Mesenteric fat pad (tissue), 1 donor: ENCODE measurements around the gene HTT. TPM values are rescaled to one million over a fixed set of nuclear protein-coding genes. Genes with fewer than 3 reads are reported as not detected.

ENCODE experiments used
- DNase-seq: peaks from one replicate; pipeline ENCODE4 v3.0.0-alpha.2; 2020; ENCODE audit warnings: low spot score
- total RNA-seq: library from RNA; stranded (reverse); fragmentation: NEBNext Ultra II Directional; extraction: Animal tissue kit (Norgen Biotek cat#: 25700); gene quantifications from one replicate; pipeline ENCODE4 v1.2.1, GENCODE V29; 2021
- donor health status: DM: yes; HTN: yes; CAD: no.

The HTT gene
- total RNA-seq, 1 donor from 2014 or later, result 56.5 TPM

- no peak for DNase-seq
Measured at GRCh38 chr4:3233391-3234071, 159.1 kb downstream of the HTT start.

GRCh38 chr4:3234171-3235029 is 159.9 kb downstream of the HTT start:
- no peak for DNase-seq

- no peak for DNase-seq
Measured at GRCh38 chr4:3235030-3235345, 160.5 kb downstream of the HTT start.

GRCh38 chr4:3235581-3235980 is 161.1 kb downstream of the HTT start:
- DNase-seq, result no peak

GRCh38 chr4:3236326-3236878 is 161.9 kb downstream of the HTT start:
- no peak for DNase-seq

DNA sequence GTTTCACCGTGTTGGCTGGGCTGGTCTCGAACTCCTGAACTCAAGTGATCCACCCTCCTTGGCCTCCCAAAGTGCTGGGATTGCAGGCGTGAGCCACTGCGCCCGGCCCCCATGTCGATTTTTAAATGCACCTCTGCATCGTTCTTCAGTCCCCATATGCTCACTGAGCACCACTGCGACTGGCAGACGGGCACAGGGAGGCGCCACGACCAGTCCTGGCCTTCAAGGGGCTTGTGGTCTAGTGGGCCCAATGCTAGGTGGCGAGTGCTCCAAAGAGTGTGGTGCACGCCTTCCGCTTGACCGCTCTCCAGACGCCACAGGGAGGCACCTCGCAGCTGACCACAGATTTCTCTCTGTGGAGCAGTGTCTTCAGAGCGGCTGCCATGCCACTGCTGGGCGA is 162.8 kb downstream of the HTT start:
- no peak for DNase-seq

GRCh38 chr4:3237712-3238560 is 163.5 kb downstream of the HTT start:
- no peak for DNase-seq

DNA sequence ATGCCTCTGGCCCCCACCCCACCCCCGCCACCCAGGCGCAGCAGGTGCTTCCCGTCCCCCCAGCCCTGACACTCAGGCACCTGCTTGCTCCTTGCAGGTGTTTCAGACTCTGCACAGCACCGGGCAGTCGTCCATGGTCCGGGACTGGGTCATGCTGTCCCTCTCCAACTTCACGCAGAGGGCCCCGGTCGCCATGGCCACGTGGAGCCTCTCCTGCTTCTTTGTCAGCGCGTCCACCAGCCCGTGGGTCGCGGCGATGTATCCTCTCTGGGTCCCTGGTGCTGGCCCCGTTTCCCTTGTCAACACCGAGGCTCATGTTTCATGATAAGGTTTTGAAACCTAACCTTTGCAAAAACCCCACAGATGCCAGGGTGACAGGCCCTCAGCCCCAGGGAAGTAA is 164.2 kb downstream of the HTT start:
- DNase-seq, result no peak

GRCh38 chr4:3239303-3239702 is 164.8 kb downstream of the HTT start:
- DNase-seq, result no peak

GRCh38 chr4:3239998-3240920 is 165.8 kb downstream of the HTT start:
- no peak for DNase-seq

GRCh38 chr4:3240936-3241522 is 166.5 kb downstream of the HTT start:
- DNase-seq, result no peak

GRCh38 chr4:3241898-3242524 is 167.5 kb downstream of the HTT start:
- DNase-seq, result no peak

DNA sequence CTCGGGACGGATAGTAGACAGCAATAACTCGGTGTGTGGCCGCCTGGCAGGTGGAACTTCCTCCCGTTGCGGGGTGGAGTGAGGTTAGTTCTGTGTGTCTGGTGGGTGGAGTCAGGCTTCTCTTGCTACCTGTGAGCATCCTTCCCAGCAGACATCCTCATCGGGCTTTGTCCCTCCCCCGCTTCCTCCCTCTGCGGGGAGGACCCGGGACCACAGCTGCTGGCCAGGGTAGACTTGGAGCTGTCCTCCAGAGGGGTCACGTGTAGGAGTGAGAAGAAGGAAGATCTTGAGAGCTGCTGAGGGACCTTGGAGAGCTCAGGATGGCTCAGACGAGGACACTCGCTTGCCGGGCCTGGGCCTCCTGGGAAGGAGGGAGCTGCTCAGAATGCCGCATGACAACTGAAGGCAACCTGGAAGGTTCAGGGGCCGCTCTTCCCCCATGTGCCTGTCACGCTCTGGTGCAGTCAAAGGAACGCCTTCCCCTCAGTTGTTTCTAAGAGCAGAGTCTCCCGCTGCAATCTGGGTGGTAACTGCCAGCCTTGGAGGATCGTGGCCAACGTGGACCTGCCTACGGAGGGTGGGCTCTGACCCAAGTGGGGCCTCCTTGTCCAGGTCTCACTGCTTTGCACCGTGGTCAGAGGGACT is 168.8 kb downstream of the HTT start:
- DNase-seq, result no peak

DNA sequence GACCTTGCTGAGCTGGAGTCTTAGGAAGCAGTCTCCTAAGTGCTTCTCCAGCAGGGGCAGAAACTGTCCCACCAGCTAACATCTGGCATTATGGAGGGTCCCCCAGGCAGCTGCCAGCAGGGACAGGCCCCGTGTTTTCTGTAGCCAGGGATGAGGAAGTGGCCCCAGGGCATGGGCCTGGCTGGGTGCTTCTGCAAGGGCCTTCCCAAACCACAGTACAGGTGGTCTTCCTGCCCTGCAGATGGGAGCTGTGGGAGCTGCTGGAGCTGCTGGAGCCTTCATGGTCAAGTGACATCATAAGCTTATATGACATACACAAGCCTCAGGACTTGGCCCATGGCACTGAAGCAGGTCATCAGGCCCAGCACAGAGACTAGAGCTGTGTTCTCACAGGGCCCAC is 169.5 kb downstream of the HTT start:
- DNase-seq, result no peak

DNA sequence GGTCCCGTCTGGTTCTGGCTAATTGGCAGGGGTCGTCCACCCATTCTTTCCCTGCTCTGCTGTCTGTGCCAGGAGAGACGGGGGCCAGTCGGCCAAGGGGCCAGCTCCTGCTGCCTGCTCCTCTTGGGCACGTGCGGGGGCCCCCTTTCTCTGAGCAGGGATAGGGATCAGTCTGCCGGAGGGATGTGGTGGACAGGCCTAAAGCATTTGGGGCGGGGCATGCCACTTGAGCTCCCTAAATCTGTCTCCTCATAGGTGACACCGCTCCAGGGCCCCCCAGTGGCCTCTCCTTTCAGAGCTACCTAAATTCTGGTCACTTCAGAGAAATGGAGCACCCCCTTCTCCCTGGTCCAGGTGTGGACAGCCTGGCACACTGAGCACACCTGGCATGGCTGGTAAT is 170.3 kb downstream of the HTT start:
- no peak for DNase-seq

- DNase-seq, result no peak
Measured at GRCh38 chr4:3245676-3246075, 171.2 kb downstream of the HTT start.

- no peak for DNase-seq
Measured at GRCh38 chr4:3246458-3247398, 172.2 kb downstream of the HTT start.
